ENCODE measurements around the gene LRIG2.

Gene LRIG2

DNA sequence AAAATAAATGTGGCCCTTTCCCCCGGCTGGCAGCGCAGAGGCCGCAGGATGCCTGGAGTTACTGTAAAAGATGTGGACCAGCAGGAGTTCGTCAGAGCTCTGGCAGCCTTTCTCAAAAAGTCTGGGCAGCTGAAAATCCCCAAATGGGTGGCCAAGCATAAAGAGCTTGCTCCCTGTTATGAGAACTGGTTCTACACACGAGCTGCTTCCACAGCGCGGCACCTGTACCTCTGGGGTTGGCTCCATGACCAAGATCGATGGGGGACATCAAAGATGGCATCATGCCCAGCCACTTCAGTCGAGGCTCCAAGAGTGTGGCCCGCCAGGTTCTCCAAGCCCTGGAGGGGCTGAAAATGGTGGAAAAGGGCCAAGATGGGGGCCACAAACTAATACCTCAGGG lies 95.9 kb downstream of the LRIG2 start:
- DNase-seq (ENCODE audit: low spot score): no peak

DNA sequence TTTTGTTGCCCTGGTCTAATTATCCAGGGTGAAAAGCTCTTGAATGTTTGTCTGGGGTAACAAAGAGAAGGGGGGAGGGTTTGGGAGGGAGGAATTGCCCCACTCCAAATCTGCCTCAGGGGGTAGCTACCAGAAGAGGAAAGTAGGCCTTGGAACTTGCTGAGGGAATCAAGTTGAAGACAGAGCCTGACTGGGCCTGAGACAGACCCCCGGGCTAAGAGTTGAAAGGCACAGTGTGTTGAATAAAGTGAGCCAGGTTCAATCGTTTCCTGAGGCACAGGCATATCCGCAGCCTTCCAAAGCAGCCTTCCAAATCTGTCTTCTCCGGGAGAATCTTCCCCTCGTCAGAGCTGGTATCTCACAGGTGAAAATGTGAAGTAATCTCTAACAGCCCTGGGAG lies 96.6 kb downstream of the LRIG2 start:
- no peak for DNase-seq (ENCODE audit: low spot score)

DNA sequence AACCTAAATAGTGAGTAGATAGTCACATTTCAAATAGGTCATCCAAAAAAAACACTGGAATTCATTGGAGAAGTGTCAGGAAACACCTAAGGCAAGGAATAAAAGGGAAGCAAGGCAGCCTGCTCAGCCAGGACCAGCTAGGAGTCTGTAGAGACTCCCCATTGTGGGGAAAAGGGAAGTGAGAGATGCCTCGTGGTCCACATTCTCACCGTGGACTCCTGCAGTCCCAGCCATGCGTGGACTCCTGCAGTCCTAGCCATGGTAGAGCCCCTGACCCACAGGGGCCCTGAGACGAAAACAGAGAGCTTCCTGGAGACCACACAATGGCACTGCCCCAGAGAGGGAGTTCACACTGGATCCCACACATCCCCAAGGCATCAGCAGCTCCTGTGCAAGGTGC lies 97.5 kb downstream of the LRIG2 start:
- no peak for DNase-seq (ENCODE audit: low spot score)

DNA sequence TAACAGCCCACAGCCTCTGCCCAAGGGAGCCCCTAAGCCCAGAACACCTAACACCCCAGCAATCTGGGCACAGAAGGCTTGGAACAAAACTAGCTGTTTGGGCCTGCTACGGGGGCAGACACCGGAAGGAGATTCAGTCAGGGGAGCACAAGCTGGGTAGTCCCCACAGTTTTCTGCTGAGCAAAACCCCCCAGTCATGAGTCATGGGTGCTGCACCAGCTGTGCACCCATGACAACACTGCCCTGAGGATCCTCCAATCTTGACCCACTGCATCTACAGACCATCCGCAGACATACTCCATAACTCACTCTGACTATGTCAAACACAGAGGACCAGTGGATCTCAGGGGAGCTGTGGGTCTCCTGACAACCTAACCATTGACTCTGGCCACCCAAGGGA lies 105.1 kb downstream of the LRIG2 start:
- no peak for DNase-seq (ENCODE audit: low spot score)

DNA sequence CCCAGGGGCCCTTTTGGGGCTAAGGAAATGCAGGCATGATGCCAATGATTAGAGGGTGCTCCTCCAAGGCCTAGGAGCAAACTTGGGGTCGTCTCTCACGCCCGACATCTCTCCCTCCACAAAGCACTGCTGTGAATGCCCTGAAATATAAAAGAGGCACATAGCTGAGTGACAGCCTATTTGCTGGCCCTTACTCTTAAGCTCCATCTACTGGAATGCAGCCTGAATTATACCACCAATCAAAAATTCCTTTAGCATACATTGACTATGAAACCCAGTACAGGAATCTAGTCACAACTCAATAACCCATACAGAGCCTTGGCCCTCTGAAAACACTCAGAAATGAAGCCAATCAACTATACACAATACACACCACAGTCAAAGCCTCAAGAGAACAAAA lies 105.5 kb downstream of the LRIG2 start:
- DNase-seq (ENCODE audit: low spot score): no peak

Measured in globus pallidus (tissue), 1 donor.